Small intestine (tissue), 7 donors: ENCODE measurements around the gene POLR1C. TPM values are rescaled to one million over a fixed set of nuclear protein-coding genes. Genes with fewer than 3 reads are reported as not detected.
"Not testable (repeated sequence)": the region's sequence is repeated elsewhere in the genome, so short reads cannot be mapped to it uniquely, and the experiment has no call there.

Experiments
- DNase-seq, 2 donors: peaks; one replicate each; pipeline versions ENCODE4 v3.0.0 to v3.0.0-alpha.2; 2013
- FAIRE-seq: peaks from 2 replicates; lab custom pipeline; 2012; peaks lifted over from hg19 to GRCh38; lab: Jason Lieb, UNC
- H3K27ac ChIP-seq, 3 donors: one replicate each; pipeline ENCODE4 v1.5.1; 2013; ENCODE audit warnings: low read length in 2 of 3, mild to moderate bottlenecking in 2 of 3, control low read depth in 1 of 3, inconsistent platforms in 1 of 3, low read depth in 1 of 3, moderate library complexity in 1 of 3
- H3K27me3 ChIP-seq, 3 donors: one replicate each; pipeline ENCODE4 v1.6.1; 2013; ENCODE audit warnings: low read length in 3 of 3, inconsistent platforms in 1 of 3; ENCODE audit not compliant: control insufficient read depth in 3 of 3, insufficient read depth in 3 of 3
- H3K36me3 ChIP-seq, 3 donors: one replicate each; pipeline ENCODE4 v1.6.1; 2013; ENCODE audit warnings: low read length in 3 of 3, inconsistent platforms in 1 of 3, low read depth in 1 of 3, mild to moderate bottlenecking in 1 of 3, moderate library complexity in 1 of 3; ENCODE audit not compliant: control insufficient read depth in 3 of 3, insufficient read depth in 2 of 3
- H3K4me1 ChIP-seq, 3 donors: one replicate each; pipeline ENCODE4 v1.6.1; 2013; ENCODE audit warnings: low read length in 2 of 3, inconsistent platforms in 1 of 3, low read depth in 1 of 3, mild to moderate bottlenecking in 1 of 3, moderate library complexity in 1 of 3; ENCODE audit not compliant: control insufficient read depth in 3 of 3, insufficient read depth in 2 of 3
- H3K4me3 ChIP-seq, 3 donors: one replicate each; pipeline ENCODE4 v1.5.1; 2013; ENCODE audit warnings: low read length in 3 of 3, control low read depth in 1 of 3, inconsistent platforms in 1 of 3, low read depth in 1 of 3, mild to moderate bottlenecking in 1 of 3, moderate library complexity in 1 of 3
- H3K9me3 ChIP-seq, 2 donors: one replicate each; pipeline ENCODE4 v1.6.1; 2013; ENCODE audit warnings: low read depth in 1 of 2, low read length in 1 of 2; ENCODE audit not compliant: control insufficient read depth in 2 of 2, insufficient read depth in 1 of 2
- WGBS, 3 donors: extraction: QIAGEN DNeasy Blood & Tissue Kit; methylation state at CpG; one replicate each; pipeline ENCODE4 v1.1.7; 2013; 5-methylcytosine and 5-hydroxymethylcytosine counted together
- polyA plus RNA-seq, 4 donors: library from polyadenylated mRNA; stranded (reverse) in 3 of 4; unstranded in 1 of 4; fragments of 200-250 nt in 3 of 4; fragments of 120-200 nt in 1 of 4; gene quantifications; one replicate each; pipeline versions ENCODE4 v1.2.1 to v1.2.3, GENCODE V29; 2013
- donor health status: healthy with polysubstance abuse.
- donor health status: control.
- donor health status: control.
- donor health status: Bipolar disorder and iron deficiency.
- donor health status: healthy.

POLR1C gene
- polyA plus RNA-seq, 4 donors: 10.0 to 38.7 (median 23.7) TPM

- Histone ChIP-seq H3K27ac (no peak overlapping the region), H3K4me3 (no peak overlapping the region), H3K36me3 (peaks cover 4 to 50% (median 13%) of the 10 kb centered on the region in 3 donors), H3K9me3 (no peaks in the 10 kb centered on the region), H3K4me1 (no peaks in the 10 kb centered on the region), H3K27me3 (no peaks in the 10 kb centered on the region)
- FAIRE-seq: no peak
- DNase-seq: no peak
- WGBS, 3 donors: 91 to 97% (median 92%) methylated on average over 8 of the region's 8 CpGs
Measured at GRCh38 chr6:43541774-43542471, 25.0 kb downstream of the POLR1C start.

GRCh38 chr6:43544461-43544860 is 27.6 kb downstream of the POLR1C start:
- no peak overlapping the region for H3K27ac ChIP-seq
- H3K4me3 ChIP-seq: no peak overlapping the region
- H3K4me1 ChIP-seq: no peaks in the 10 kb centered on the region
- DNase-seq (no peak), FAIRE-seq (no peak)
- peaks cover 10 to 50% (median 16%) of the 10 kb centered on the region in 3 donors for H3K36me3 ChIP-seq
- no peaks in the 10 kb centered on the region for H3K9me3 ChIP-seq
- H3K27me3 ChIP-seq: no peaks in the 10 kb centered on the region
- WGBS, 3 donors: 69 to 78% (median 77%) methylated on average over 4 of the region's 4 CpGs

GRCh38 chr6:43547222-43547621 is 30.3 kb downstream of the POLR1C start:
- H3K36me3 ChIP-seq: peaks cover 14 to 51% (median 20%) of the 10 kb centered on the region in 3 donors
- whole genome bisulfite sequencing, 3 donors: 87 to 93% (median 90%) methylated on average over 3 of the region's 3 CpGs
- no peak for FAIRE-seq

GRCh38 chr6:43557620-43558019 is 40.7 kb downstream of the POLR1C start:
- H3K36me3 ChIP-seq: peaks cover 8 to 45% (median 22%) of the 10 kb centered on the region in 3 donors
- not testable (repeated sequence) for H3K9me3 ChIP-seq, H3K27me3 ChIP-seq, FAIRE-seq, H3K27ac ChIP-seq, DNase-seq, H3K4me3 ChIP-seq, H3K4me1 ChIP-seq
- WGBS, 3 donors: 82 to 96% (median 92%) methylated on average over 5 to 7 of the region's 7 CpGs

More at GRCh38 chr6:43547222-43547621, 30.3 kb downstream of the POLR1C start:
- no peak overlapping the region for H3K4me3 ChIP-seq
- no peaks in the 10 kb centered on the region for H3K27me3 ChIP-seq
- DNase-seq: no peak
- no peak overlapping the region for H3K27ac ChIP-seq
- no peaks in the 10 kb centered on the region for H3K9me3 ChIP-seq
- no peaks in the 10 kb centered on the region for H3K4me1 ChIP-seq

- H3K4me3 ChIP-seq: no peak overlapping the region
- no peaks in the 10 kb centered on the region for H3K27me3 ChIP-seq
- no peak overlapping the region for H3K27ac ChIP-seq
- H3K36me3 ChIP-seq: peaks cover 6 to 49% (median 22%) of the 10 kb centered on the region in 3 donors
- FAIRE-seq (no peak), DNase-seq (no peak)
- no peaks in the 10 kb centered on the region for H3K4me1 ChIP-seq
- H3K9me3 ChIP-seq: no peaks in the 10 kb centered on the region
Measured at GRCh38 chr6:43559328-43559727, 42.4 kb downstream of the POLR1C start.

- FAIRE-seq: no peak
- Histone ChIP-seq H3K9me3 (no peaks in the 10 kb centered on the region), H3K36me3 (peaks cover 10 to 36% (median 11%) of the 10 kb centered on the region in 3 donors), H3K27ac (no peak overlapping the region), H3K4me1 (no peaks in the 10 kb centered on the region), H3K27me3 (no peaks in the 10 kb centered on the region), H3K4me3 (no peak overlapping the region)
- 85 to 90% (median 88%) methylated on average over 5 of the region's 5 CpGs for WGBS, 3 donors
- no peak for DNase-seq
Measured at GRCh38 chr6:43570876-43571441, 54.1 kb downstream of the POLR1C start.

Other genes with a start within 250 kb of the POLR1C start
- under 1 TPM in 2 of 4 donors, not detected in 2; 0.10 to 0.50 TPM for gene SLC22A7, start 218.8 kb upstream of the POLR1C start, polyA plus RNA-seq
- gene CRIP3, start 208.3 kb upstream of the POLR1C start, polyA plus RNA-seq: 1 to 10 TPM in 3 of 4 donors, under 1 TPM in 1; 0.89 to 3.4 (median 2.5) TPM
- 10 to 100 TPM in 1 of 4 donors, 1 to 10 TPM in 3; 3.5 to 18.1 (median 5.0) TPM for gene ZNF318, start 147.4 kb upstream of the POLR1C start, polyA plus RNA-seq
- 10 to 100 TPM; 15.7 to 31.1 (median 22.2) TPM for gene ABCC10, start 89.5 kb upstream of the POLR1C start, polyA plus RNA-seq
- 1 to 10 TPM in 1 of 4 donors, under 1 TPM in 1, not detected in 2; 0.72 to 1.3 TPM for gene DLK2, start 61.5 kb upstream of the POLR1C start, polyA plus RNA-seq
- 10 to 100 TPM; 17.2 to 34.5 (median 29.8) TPM for gene TJAP1, start 39.5 kb upstream of the POLR1C start, polyA plus RNA-seq
- gene LRRC73, start 6.7 kb upstream of the POLR1C start, polyA plus RNA-seq: under 1 TPM; 0.22 to 0.54 (median 0.38) TPM
- 100 to 1,000 TPM in 1 of 4 donors, 10 to 100 TPM in 3; 49.0 to 121 (median 71.8) TPM for gene YIPF3, start 163 bp upstream of the POLR1C start, polyA plus RNA-seq
- 10 to 100 TPM in 2 of 4 donors, 1 to 10 TPM in 2; 5.1 to 26.0 (median 8.8) TPM for gene XPO5, start 58.9 kb downstream of the POLR1C start, polyA plus RNA-seq
- gene POLH, start 59.1 kb downstream of the POLR1C start, polyA plus RNA-seq: 1 to 10 TPM; 2.0 to 8.8 (median 3.1) TPM
- gene GTPBP2, start 112.2 kb downstream of the POLR1C start, polyA plus RNA-seq: 10 to 100 TPM; 33.7 to 81.6 (median 45.7) TPM
- 10 to 100 TPM; 29.1 to 59.4 (median 46.3) TPM for gene MAD2L1BP, start 118.8 kb downstream of the POLR1C start, polyA plus RNA-seq
- gene RSPH9, start 127.9 kb downstream of the POLR1C start, polyA plus RNA-seq: 1 to 10 TPM in 1 of 4 donors, under 1 TPM in 3; 0.42 to 1.1 (median 0.76) TPM
- 100 to 1,000 TPM in 1 of 4 donors, 10 to 100 TPM in 3; 51.2 to 107 (median 65.1) TPM for gene MRPS18A, start 170.7 kb downstream of the POLR1C start, polyA plus RNA-seq